Memory B cell (primary cell): Measurements from ENCODE around the gene FBXO2.

Source experiments
- ATAC-seq: fragments of 150-1000 bp; cut with Tn5 transposase; 2 replicates; pipeline ENCODE4 v1.10.0; 2021; ENCODE audit warnings: low read depth, mild to moderate bottlenecking, moderate library complexity
- DNase-seq, 2 donors: peaks; one replicate each; pipeline ENCODE4 v3.0.0; 2022; ENCODE audit warnings: low spot score in 2 of 2
- H3K27ac Mint-ChIP-seq: one replicate; pipeline ENCODE4 v1.8.0; 2022; ENCODE audit warnings: mild to moderate bottlenecking, moderate library complexity, mixed read lengths
- H3K27me3 Mint-ChIP-seq: one replicate; pipeline ENCODE4 v1.8.0; 2022; ENCODE audit warnings: mixed read lengths
- H3K36me3 Mint-ChIP-seq: one replicate; pipeline ENCODE4 v1.8.0; 2022; ENCODE audit warnings: mild to moderate bottlenecking, mixed read lengths
- H3K4me1 Mint-ChIP-seq: one replicate; pipeline ENCODE4 v1.8.0; 2022; ENCODE audit warnings: mixed read lengths
- H3K4me3 Mint-ChIP-seq: one replicate; pipeline ENCODE4 v1.8.0; 2022; ENCODE audit warnings: mild to moderate bottlenecking, moderate library complexity, mixed read lengths
- H3K9me3 Mint-ChIP-seq: one replicate; pipeline ENCODE4 v1.8.0; 2022; ENCODE audit warnings: mixed read lengths

FBXO2 gene

DNA sequence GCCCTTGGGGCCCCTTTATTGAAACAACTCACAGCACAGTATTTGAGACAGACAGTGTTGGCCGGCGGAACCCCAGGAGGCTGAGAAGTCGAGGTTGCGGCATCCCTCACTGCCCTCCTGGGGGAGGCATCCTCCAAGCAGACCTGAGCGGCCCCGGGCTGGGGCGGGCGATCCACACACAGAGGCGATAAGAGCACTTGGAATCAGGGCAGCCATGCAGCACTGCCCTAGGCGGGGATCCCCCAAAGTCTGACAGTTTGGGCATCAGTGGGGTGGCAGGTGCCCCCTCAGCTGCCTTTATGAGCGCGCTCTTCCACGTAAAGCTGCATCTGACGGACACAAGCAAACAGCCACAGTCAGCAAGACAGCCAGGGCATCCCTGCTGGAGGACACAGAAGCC is 20.3 kb upstream of the FBXO2 start:
- H3K4me1 Mint-ChIP-seq = peaks cover 8% of the 10 kb centered on the region
- no peak overlapping the region for H3K4me3 Mint-ChIP-seq
- no peak for ATAC-seq
- DNase-seq = no peak
- H3K27me3 Mint-ChIP-seq = no peaks in the 10 kb centered on the region
- peaks cover 10% of the 10 kb centered on the region for H3K36me3 Mint-ChIP-seq
- H3K27ac Mint-ChIP-seq = no peak overlapping the region
- H3K9me3 Mint-ChIP-seq = no peaks in the 10 kb centered on the region

DNA sequence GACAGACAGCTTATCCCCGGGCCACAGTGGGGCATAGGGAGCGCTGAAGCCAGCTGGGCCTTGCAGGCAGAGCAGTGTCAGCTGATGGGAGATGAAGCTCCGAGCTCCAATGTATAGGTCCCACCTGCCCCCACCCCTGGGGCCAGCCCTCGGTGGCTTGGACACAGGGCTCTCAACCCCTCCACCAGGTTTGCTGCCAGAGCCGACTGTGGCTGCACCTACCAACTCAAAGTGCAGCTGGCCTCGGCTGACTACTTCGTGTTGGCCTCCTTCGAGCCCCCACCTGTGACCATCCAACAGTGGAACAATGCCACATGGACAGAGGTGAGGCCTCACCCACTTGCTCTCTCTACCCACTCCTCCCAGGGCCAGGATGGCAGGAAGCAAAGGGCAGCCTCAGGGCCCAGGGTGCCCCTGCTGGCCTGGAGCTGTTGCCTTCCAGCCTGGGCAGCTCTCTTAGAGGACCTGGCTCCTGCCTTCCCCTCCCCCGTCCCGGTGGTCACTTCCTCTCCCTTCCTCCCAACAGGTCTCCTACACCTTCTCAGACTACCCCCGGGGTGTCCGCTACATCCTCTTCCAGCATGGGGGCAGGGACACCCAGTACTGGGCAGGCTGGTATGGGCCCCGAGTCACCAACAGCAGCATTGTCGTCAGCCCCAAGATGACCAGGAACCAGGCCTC is 19.0 kb upstream of the FBXO2 start:
- no peak overlapping the region for H3K27ac Mint-ChIP-seq
- H3K4me1 Mint-ChIP-seq = peaks cover 4% of the 10 kb centered on the region
- peaks cover 12% of the 10 kb centered on the region for H3K36me3 Mint-ChIP-seq
- no peak overlapping the region for H3K4me3 Mint-ChIP-seq
- no peaks in the 10 kb centered on the region for H3K9me3 Mint-ChIP-seq
- ATAC-seq (no peak), DNase-seq (no peak)
- no peaks in the 10 kb centered on the region for H3K27me3 Mint-ChIP-seq

DNA sequence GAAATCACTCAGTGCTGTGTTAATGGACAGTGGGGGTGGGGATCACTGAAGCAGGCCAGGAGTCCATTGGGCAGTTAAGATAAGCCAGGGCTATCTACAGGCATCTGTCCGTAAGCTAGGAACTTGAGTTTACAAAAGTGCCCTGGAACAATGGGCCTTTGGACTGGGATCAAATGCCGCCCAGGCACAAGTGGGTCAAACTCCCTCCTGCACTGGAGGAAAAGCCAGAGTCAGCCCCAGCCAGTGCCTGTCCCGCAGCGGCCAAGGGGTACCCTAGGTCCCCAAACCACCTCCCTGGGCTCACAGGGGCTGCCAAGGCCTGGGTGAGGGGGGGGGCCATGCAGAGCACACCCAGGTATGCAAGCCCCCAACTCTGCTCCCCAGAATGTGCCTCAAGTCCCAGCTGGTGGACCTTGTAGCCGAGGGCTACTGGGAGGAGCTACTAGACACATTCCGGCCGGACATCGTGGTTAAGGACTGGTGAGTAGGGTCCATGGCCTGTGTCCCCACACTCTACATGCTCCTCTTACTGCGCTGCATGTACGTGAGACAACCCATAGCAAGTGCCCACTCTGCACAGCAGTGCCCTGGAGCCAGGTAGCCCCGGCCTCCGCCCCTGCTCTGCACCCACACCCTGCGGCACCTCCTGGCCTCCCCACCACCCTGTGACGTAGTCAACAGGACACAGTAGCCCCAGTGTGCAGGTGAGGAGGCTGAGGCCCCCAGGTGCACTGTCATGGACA is 17.5 kb upstream of the FBXO2 start:
- DNase-seq (no peak), ATAC-seq (no peak)
- Mint-ChIP-seq H3K4me3 (no peak overlapping the region), H3K36me3 (peaks cover 12% of the 10 kb centered on the region), H3K4me1 (peaks cover 4% of the 10 kb centered on the region), H3K9me3 (no peaks in the 10 kb centered on the region), H3K27me3 (no peaks in the 10 kb centered on the region), H3K27ac (peak overlapping the region; percentile 54)

DNA sequence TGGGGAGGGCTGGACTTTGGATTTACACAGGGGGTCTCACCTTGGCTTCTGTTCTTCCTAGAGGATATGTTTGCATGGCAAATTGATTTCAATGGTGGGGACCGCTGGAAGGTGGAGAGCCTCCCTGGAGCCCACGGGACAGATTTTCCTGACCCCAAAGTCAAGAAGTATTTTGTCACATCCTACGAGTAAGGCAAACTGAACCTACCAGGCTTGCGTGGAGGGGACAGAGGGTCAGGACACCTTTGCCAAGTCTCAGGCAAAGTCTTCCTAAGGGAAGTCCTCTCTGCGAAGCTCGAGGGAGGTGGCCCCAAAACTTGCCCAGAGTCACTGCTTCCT is 16.9 kb upstream of the FBXO2 start:
- H3K9me3 Mint-ChIP-seq = no peaks in the 10 kb centered on the region
- DNase-seq (no peak), ATAC-seq (no peak)
- H3K27ac Mint-ChIP-seq = peak overlapping the region; percentile 54
- H3K27me3 Mint-ChIP-seq = no peaks in the 10 kb centered on the region
- no peak overlapping the region for H3K4me3 Mint-ChIP-seq
- peaks cover 12% of the 10 kb centered on the region for H3K36me3 Mint-ChIP-seq
- H3K4me1 Mint-ChIP-seq = peaks cover 4% of the 10 kb centered on the region

DNA sequence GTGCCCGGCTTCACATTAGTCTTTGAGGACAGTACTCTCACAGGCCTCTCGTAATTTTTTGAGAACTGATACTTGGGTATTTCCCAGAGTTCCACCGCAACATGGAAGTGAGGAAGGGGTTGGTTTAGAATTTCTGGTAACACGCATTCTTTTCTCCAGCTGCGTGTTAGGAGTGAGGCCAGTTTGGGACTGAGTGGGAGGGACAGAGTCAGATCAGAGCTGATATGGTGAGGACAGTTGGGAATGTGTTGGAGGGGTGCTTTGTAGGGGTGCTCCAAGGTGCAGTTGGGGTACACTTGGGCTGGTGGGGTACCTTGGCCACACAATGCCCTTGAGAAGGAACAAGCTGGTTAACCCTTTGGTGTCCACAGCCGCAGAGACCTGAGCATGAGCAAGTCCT is 16.5 kb upstream of the FBXO2 start:
- Mint-ChIP-seq H3K27ac (peak overlapping the region; percentile 54), H3K4me3 (no peak overlapping the region), H3K9me3 (no peaks in the 10 kb centered on the region), H3K27me3 (no peaks in the 10 kb centered on the region), H3K4me1 (peaks cover 4% of the 10 kb centered on the region), H3K36me3 (peaks cover 12% of the 10 kb centered on the region)
- ATAC-seq (peak; percentile 61), DNase-seq (no peak)

DNA sequence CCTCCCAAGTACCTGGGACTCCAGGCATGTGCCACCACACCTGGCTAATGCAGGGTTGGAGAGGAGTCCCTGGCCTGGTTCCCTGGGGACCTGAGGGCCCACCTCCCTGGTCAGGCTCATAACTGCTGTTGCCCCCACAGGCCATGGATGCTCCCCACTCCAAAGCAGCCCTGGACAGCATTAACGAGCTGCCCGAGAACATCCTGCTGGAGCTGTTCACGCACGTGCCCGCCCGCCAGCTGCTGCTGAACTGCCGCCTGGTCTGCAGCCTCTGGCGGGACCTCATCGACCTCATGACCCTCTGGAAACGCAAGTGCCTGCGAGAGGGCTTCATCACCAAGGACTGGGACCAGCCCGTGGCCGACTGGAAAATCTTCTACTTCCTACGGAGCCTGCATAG is 14.3 kb upstream of the FBXO2 start:
- Mint-ChIP-seq H3K36me3 (peaks cover 8% of the 10 kb centered on the region), H3K27ac (peak overlapping the region; percentile 15), H3K9me3 (no peaks in the 10 kb centered on the region), H3K4me3 (no peak overlapping the region), H3K27me3 (no peaks in the 10 kb centered on the region), H3K4me1 (peaks cover 4% of the 10 kb centered on the region)
- ATAC-seq = no peak
- no peak for DNase-seq

DNA sequence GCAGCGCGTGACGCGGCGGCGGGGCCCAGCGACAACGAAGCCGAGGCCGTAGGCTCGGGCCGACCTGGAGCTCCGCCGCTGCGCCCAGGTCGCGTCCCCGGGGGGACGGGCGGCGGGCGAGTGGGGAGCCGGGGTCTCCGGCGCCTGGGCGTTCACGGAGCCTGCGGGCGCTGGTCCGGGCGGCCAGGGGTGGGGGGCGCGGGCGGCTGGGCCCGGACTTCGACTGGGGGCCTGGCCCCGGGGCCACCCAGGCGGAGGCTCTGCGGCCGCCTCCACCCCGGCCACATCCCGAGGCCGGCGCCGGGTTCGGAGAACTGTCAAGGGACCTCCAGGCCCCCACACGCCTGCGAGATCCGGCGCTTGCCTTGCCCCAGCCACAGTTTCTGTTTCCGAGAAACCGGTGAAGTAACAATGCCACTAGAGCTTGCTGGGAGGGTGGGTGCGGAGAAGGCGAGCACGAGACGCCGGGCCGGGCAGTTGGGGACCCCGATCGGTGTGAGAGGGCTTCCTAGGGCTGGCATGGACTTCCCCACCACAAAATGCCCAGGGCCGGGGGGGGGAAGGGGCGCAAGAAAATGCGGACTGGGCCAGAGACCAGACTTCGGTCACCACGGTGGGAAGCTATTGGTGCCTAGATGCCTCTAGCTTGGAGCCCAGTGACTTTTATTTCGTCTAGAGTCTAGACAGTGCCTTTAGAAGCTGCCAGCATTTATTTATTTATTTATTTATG is 10.3 kb upstream of the FBXO2 start:
- Mint-ChIP-seq H3K9me3 (no peaks in the 10 kb centered on the region), H3K4me1 (no peaks in the 10 kb centered on the region), H3K27me3 (no peaks in the 10 kb centered on the region), H3K4me3 (peak overlapping the region; percentile 79), H3K36me3 (peaks cover 8% of the 10 kb centered on the region), H3K27ac (no peak overlapping the region)
- ATAC-seq (peak; percentile 51), DNase-seq (peak; percentile 35 to 52)

DNA sequence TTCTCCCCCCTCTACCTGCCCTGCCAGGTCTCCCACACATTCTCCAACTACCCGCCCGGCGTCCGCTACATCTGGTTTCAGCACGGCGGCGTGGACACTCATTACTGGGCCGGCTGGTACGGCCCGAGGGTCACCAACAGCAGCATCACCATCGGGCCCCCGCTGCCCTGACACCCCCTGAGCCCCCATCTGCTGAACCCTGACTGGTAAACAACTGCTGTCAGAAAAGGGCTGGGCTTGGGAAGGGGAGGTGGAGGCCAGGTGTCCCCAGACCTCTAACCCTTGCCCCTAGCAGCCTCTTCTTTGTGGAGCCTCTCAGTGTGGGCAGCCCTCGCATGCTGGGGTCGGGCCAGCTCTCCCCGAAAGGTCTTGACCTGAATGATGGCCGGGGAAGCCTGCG is 6.9 kb upstream of the FBXO2 start:
- Mint-ChIP-seq H3K9me3 (no peaks in the 10 kb centered on the region), H3K4me1 (no peaks in the 10 kb centered on the region), H3K27me3 (no peaks in the 10 kb centered on the region), H3K36me3 (peaks cover 7% of the 10 kb centered on the region), H3K27ac (no peak overlapping the region), H3K4me3 (no peak overlapping the region)
- ATAC-seq = no peak
- no peak for DNase-seq

DNA sequence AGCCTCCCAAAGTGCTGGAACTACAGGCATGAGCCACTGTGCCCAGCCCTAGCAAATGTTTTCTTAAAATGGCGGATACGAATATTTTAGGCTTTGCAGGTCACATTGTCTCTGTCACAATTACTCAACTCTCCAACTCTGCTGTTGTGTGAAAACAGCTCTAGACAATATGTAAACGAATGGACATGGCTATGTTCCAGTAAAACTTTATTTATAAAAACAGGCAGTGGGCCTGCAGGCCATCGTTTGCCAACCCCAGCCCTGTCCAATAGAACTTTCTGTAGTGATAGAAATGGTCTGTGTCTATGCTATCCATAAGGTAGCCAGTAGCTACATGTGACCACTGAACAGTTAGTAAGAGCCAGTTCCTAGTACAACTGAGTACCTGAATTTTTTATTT is 5.5 kb upstream of the FBXO2 start:
- H3K4me3 Mint-ChIP-seq = no peak overlapping the region
- peaks cover 7% of the 10 kb centered on the region for H3K36me3 Mint-ChIP-seq
- no peak overlapping the region for H3K27ac Mint-ChIP-seq
- H3K4me1 Mint-ChIP-seq = peaks cover 3% of the 10 kb centered on the region
- no peaks in the 10 kb centered on the region for H3K27me3 Mint-ChIP-seq
- DNase-seq (no peak), ATAC-seq (no peak)
- no peaks in the 10 kb centered on the region for H3K9me3 Mint-ChIP-seq

DNA sequence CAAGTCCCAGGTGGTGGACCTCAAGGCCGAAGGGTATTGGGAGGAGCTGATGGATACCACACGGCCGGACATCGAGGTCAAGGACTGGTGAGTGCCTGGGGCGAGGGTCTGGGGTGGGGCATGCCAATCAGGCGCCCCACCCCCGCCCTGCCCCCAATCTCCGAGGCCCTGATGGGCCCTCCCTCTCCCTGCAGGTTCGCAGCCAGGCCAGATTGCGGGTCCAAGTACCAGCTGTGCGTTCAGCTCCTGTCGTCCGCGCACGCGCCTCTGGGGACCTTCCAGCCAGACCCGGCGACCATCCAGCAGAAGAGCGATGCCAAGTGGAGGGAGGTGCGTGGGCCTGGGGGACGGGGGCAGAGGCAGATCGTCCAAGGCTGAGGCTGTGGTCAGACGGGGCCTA is 4.3 kb upstream of the FBXO2 start:
- no peaks in the 10 kb centered on the region for H3K27me3 Mint-ChIP-seq
- DNase-seq (no peak), ATAC-seq (no peak)
- no peaks in the 10 kb centered on the region for H3K9me3 Mint-ChIP-seq
- no peak overlapping the region for H3K4me3 Mint-ChIP-seq
- peaks cover 7% of the 10 kb centered on the region for H3K36me3 Mint-ChIP-seq
- H3K27ac Mint-ChIP-seq = no peak overlapping the region
- peaks cover 3% of the 10 kb centered on the region for H3K4me1 Mint-ChIP-seq

DNA sequence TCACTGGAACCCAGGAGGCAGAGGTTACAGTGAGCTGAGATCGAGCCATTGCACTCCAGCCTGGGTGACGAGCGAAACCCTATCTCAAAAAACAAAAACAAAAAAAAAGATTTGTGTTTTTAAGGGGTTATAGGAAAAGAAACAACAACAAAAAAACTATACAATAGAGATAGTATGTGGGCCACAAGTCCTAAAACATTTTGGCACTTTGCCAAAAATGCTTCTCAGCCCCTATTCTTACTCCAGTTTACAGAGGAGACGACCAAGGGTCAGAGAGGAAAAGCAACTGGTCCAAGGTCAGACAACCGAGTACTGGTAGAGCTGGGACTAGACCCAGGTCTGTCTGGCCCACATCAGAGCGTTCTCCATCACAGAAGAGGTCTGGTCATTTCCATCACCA is 3.4 kb upstream of the FBXO2 start:
- no peaks in the 10 kb centered on the region for H3K27me3 Mint-ChIP-seq
- H3K4me1 Mint-ChIP-seq = peaks cover 6% of the 10 kb centered on the region
- H3K36me3 Mint-ChIP-seq = peaks cover 7% of the 10 kb centered on the region
- H3K9me3 Mint-ChIP-seq = no peaks in the 10 kb centered on the region
- ATAC-seq (no peak), DNase-seq (no peak)
- no peak overlapping the region for H3K4me3 Mint-ChIP-seq
- H3K27ac Mint-ChIP-seq = no peak overlapping the region

DNA sequence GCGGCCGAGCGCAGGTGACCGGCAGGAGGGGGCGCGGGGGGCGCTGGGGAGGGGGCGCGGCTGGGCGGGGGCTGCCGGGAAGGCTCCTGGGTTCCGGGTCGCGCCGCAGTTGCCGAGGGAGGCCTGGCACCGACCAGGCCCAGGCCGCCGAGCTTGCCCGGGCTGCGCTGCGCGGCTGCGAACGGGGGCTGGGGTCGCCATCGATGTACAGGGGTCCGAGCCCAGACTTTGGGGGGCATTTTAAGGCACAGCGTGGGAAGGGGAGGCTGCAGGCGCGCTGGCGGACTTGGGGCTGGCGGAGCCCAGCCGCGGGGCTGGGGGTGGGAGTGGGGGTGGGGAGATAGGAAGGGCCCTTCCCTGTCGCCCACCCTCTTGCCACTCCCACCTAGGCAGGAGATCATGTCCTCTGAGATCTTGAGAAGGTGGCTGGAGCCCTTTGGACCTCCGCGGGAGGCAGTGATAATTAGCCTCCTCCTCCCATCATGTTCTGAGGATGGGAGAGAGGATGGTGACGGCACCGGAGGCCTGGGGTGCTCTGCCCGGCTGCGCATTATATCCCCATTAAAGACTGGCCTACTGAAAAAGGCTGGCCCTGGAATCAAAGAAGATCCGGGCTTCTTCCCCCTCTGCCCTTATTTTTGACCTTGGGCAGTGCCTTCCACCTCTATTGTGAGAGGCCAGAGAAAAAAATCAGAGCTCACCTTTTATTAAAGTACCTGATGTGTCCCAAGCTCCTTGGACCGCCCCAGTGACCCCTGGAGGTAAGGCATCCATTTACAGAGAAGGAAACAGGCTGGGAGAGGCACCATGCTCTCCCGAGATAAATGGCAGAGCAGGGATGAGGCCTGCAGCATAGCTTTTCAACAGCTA is 945 bp upstream of the FBXO2 start:
- peaks cover 3% of the 10 kb centered on the region for H3K36me3 Mint-ChIP-seq
- H3K27ac Mint-ChIP-seq = no peak overlapping the region
- H3K27me3 Mint-ChIP-seq = no peaks in the 10 kb centered on the region
- H3K9me3 Mint-ChIP-seq = no peaks in the 10 kb centered on the region
- DNase-seq = no peak
- H3K4me1 Mint-ChIP-seq = peaks cover 14% of the 10 kb centered on the region
- ATAC-seq = peak; percentile 20
- H3K4me3 Mint-ChIP-seq = peak overlapping the region; percentile 83

DNA sequence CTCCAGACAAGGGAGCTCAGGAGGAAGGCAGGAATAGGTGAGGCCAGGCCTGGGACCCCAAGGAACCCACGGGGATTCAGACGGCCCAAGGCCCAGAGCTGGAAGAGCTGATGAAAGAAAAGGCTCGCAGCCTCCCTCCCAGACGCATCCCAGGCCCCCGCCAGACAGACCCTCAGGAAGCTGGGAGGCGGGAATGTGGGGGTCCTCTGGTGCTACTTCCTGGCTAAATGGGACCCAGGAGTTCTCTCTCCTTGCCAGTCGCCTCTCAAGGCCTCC is 430 bp downstream of the FBXO2 start:
- DNase-seq (no peak), ATAC-seq (no peak)
- Mint-ChIP-seq H3K4me1 (peaks cover 18% of the 10 kb centered on the region), H3K36me3 (peaks cover 1% of the 10 kb centered on the region), H3K4me3 (peak overlapping the region; percentile 83), H3K9me3 (no peaks in the 10 kb centered on the region), H3K27me3 (no peaks in the 10 kb centered on the region), H3K27ac (no peak overlapping the region)
